ENCODE measurements around the gene KIF26B.

KIF26B gene

GRCh38 chr1:245173446-245174211, 18.8 kb downstream of the KIF26B start:
- DNase-seq = no peak

- DNase-seq = no peak
Measured at GRCh38 chr1:245177071-245177900, 22.5 kb downstream of the KIF26B start.

- DNase-seq = no peak
Measured at GRCh38 chr1:245179706-245180105, 24.9 kb downstream of the KIF26B start.

- no peak for DNase-seq
Measured at GRCh38 chr1:245180496-245181157, 25.8 kb downstream of the KIF26B start.

GRCh38 chr1:245181158-245181517, 26.4 kb downstream of the KIF26B start:
- DNase-seq = no peak

- no peak for DNase-seq
Measured at GRCh38 chr1:245182028-245182427, 27.2 kb downstream of the KIF26B start.

- no peak for DNase-seq
Measured at GRCh38 chr1:245183429-245183828, 28.6 kb downstream of the KIF26B start.

GRCh38 chr1:245184779-245185178, 30.0 kb downstream of the KIF26B start:
- no peak for DNase-seq

- no peak for DNase-seq
Measured at GRCh38 chr1:245188403-245188802, 33.6 kb downstream of the KIF26B start.

GRCh38 chr1:245195398-245195797, 40.6 kb downstream of the KIF26B start:
- no peak for DNase-seq

GRCh38 chr1:245197121-245197520, 42.3 kb downstream of the KIF26B start:
- no peak for DNase-seq

GRCh38 chr1:245197911-245198379, 43.2 kb downstream of the KIF26B start:
- no peak for DNase-seq

GRCh38 chr1:245198748-245199516, 44.1 kb downstream of the KIF26B start:
- no peak for DNase-seq

- no peak for DNase-seq
Measured at GRCh38 chr1:245200146-245200545, 45.4 kb downstream of the KIF26B start.

GRCh38 chr1:245201201-245201600, 46.4 kb downstream of the KIF26B start:
- DNase-seq = no peak

- no peak for DNase-seq
Measured at GRCh38 chr1:245201827-245202226, 47.0 kb downstream of the KIF26B start.

GRCh38 chr1:245205396-245205795, 50.6 kb downstream of the KIF26B start:
- no peak for DNase-seq

GRCh38 chr1:245205864-245206263, 51.1 kb downstream of the KIF26B start:
- no peak for DNase-seq

GRCh38 chr1:245207056-245207638, 52.4 kb downstream of the KIF26B start:
- DNase-seq = no peak

- DNase-seq = no peak
Measured at GRCh38 chr1:245207801-245208200, 53.0 kb downstream of the KIF26B start.

GRCh38 chr1:245209658-245210435, 55.1 kb downstream of the KIF26B start:
- no peak for DNase-seq

Measured in CD4-positive, alpha-beta T cell treated with Interleukin-21 for 1 hour (primary cell).